ENCODE data around the gene VPS26B.

DNA sequence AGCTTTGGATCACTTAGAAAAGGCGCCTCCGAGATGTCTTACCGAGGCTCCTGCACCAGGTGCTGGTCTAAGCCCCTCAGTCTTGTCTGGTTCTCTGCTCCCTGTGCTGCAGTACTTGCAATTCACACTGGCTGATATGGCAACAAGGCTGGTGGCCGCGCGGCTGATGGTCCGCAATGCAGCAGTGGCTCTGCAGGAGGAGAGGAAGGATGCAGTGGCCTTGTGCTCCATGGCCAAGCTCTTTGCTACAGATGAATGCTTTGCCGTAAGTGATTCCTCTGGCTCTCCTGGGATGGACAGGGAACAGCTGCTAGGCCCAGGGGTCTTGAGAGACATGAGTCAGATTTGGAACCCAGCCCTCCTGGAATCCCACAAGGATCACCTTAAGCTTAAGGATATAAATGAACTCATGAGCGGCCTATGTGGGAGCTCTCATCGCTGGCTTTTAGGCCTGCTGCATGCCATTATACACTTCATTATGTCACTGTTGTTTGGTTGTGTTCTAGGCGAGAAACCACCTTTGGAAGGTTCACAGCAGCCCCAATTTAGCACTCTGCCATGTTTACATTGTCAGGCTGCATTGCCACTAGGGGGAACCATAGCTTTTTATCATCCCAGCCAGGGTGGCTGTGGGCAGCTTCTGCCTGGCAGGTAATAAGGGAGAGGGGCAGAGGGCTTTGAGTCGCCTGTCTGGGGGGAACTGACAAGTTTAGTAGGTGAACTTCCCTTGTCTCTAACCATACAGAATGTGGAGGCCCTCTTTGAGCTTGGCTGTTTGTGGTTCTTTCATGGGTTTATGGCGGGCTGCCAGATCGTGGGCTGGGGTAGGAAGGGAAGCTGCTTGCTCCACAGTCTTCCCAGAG, 37.4 kb downstream of the VPS26B start:
- TF ChIP-seq, protein P1, sequence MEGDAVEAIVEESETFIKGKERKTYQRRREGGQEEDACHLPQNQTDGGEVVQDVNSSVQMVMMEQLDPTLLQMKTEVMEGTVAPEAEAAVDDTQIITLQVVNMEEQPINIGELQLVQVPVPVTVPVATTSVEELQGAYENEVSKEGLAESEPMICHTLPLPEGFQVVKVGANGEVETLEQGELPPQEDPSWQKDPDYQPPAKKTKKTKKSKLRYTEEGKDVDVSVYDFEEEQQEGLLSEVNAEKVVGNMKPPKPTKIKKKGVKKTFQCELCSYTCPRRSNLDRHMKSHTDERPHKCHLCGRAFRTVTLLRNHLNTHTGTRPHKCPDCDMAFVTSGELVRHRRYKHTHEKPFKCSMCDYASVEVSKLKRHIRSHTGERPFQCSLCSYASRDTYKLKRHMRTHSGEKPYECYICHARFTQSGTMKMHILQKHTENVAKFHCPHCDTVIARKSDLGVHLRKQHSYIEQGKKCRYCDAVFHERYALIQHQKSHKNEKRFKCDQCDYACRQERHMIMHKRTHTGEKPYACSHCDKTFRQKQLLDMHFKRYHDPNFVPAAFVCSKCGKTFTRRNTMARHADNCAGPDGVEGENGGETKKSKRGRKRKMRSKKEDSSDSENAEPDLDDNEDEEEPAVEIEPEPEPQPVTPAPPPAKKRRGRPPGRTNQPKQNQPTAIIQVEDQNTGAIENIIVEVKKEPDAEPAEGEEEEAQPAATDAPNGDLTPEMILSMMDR (IDR thresholded peaks at IDR 0.05; ENCODE audit: insufficient read depth, low read length): peak; percentile 30
- TF ChIP-seq GABPA (IDR thresholded peaks at IDR 0.05; ENCODE audit: low read depth) (no peak), POLR2AphosphoS5 (IDR thresholded peaks at IDR 0.05; ENCODE audit: low read depth) (no peak)
